CD4-positive, alpha-beta T cell treated with Interleukin-17A for 1 hour (primary cell): Measurements from ENCODE around the gene MED27.

Experiments
- DNase-seq: peaks from one replicate; pipeline ENCODE4 v3.0.0-alpha.2; 2020

The MED27 gene

GRCh38 chr9:131874447-131874846, 205.2 kb downstream of the MED27 start:
- DNase-seq: no peak

- DNase-seq: no peak
These were observed 205.7 kb downstream of the MED27 start for GRCh38 chr9:131873891-131874440.

GRCh38 chr9:131873335-131873734, 206.3 kb downstream of the MED27 start:
- DNase-seq: no peak

GRCh38 chr9:131872702-131873101, 207.0 kb downstream of the MED27 start:
- no peak for DNase-seq

- no peak for DNase-seq
These were observed 207.7 kb downstream of the MED27 start for GRCh38 chr9:131872006-131872405.

GRCh38 chr9:131870156-131870555, 209.5 kb downstream of the MED27 start:
- no peak for DNase-seq

GRCh38 chr9:131869348-131869747, 210.3 kb downstream of the MED27 start:
- no peak for DNase-seq

GRCh38 chr9:131868766-131869165, 210.9 kb downstream of the MED27 start:
- no peak for DNase-seq

- no peak for DNase-seq
These were observed 212.0 kb downstream of the MED27 start for GRCh38 chr9:131867611-131868192.

GRCh38 chr9:131865446-131866195, 214.0 kb downstream of the MED27 start:
- DNase-seq: no peak

GRCh38 chr9:131864531-131864930, 215.1 kb downstream of the MED27 start:
- no peak for DNase-seq

- no peak for DNase-seq
These were observed 216.3 kb downstream of the MED27 start for GRCh38 chr9:131863306-131863896.

- DNase-seq: no peak
These were observed 217.4 kb downstream of the MED27 start for GRCh38 chr9:131862261-131862660.

GRCh38 chr9:131860430-131860829, 219.2 kb downstream of the MED27 start:
- DNase-seq: no peak

GRCh38 chr9:131858147-131858546, 221.5 kb downstream of the MED27 start:
- DNase-seq: no peak

- no peak for DNase-seq
These were observed 223.6 kb downstream of the MED27 start for GRCh38 chr9:131856105-131856504.

- DNase-seq: no peak
These were observed 224.6 kb downstream of the MED27 start for GRCh38 chr9:131854896-131855613.

GRCh38 chr9:131854334-131854733, 225.3 kb downstream of the MED27 start:
- no peak for DNase-seq

- DNase-seq: no peak
These were observed 226.2 kb downstream of the MED27 start for GRCh38 chr9:131853434-131853833.

GRCh38 chr9:131851414-131851813, 228.3 kb downstream of the MED27 start:
- DNase-seq: no peak

- DNase-seq: no peak
These were observed 230.3 kb downstream of the MED27 start for GRCh38 chr9:131849391-131849790.

- no peak for DNase-seq
These were observed 231.0 kb downstream of the MED27 start for GRCh38 chr9:131848570-131849160.
